Measurements from ENCODE around the gene PLA2G6.

- TF ChIP-seq CTCF (IDR thresholded peaks at IDR 0.05; ENCODE audit: poor library complexity) (no peak), EZH2 (IDR thresholded peaks at IDR 0.05; ENCODE audit: borderline replicate concordance) (no peak), EZH2phosphoT487 (IDR thresholded peaks at IDR 0.05; ENCODE audit: low read depth, severe bottlenecking, unreplicated experiment) (no peak)
These were observed 111.2 kb downstream of the PLA2G6 start for GRCh38 chr22:38070250-38070921.

All from hepatocyte (in vitro differentiated cells).